Measurements from ENCODE around the gene EEPD1. TPM values are rescaled to one million over a fixed set of nuclear protein-coding genes. Genes with fewer than 3 reads are reported as not detected.

Gene EEPD1
- total RNA-seq, 1 donor from 2014 or later: 9.8 TPM

GRCh38 chr7:36191292-36191920 lies 38.4 kb downstream of the EEPD1 start:
- H3K4me1 ChIP-seq: peaks cover 34% of the 10 kb centered on the region
- DNase-seq (ENCODE audit: extremely low spot score in 2 of 2): no peak
- no peaks in the 10 kb centered on the region for H3K27me3 ChIP-seq
- no peaks in the 10 kb centered on the region for H3K9me3 ChIP-seq
- peak overlapping the region in 1 of 2 donors; percentile 20 for H3K4me3 ChIP-seq
- TF ChIP-seq POLR2AphosphoS5 (IDR thresholded peaks at IDR 0.05; ENCODE audit: insufficient read depth in 1 of 2, low read depth in 1 of 2) (no peak), POLR2A (IDR thresholded peaks at IDR 0.05) (no peak)
- TF ChIP-seq, protein P1, sequence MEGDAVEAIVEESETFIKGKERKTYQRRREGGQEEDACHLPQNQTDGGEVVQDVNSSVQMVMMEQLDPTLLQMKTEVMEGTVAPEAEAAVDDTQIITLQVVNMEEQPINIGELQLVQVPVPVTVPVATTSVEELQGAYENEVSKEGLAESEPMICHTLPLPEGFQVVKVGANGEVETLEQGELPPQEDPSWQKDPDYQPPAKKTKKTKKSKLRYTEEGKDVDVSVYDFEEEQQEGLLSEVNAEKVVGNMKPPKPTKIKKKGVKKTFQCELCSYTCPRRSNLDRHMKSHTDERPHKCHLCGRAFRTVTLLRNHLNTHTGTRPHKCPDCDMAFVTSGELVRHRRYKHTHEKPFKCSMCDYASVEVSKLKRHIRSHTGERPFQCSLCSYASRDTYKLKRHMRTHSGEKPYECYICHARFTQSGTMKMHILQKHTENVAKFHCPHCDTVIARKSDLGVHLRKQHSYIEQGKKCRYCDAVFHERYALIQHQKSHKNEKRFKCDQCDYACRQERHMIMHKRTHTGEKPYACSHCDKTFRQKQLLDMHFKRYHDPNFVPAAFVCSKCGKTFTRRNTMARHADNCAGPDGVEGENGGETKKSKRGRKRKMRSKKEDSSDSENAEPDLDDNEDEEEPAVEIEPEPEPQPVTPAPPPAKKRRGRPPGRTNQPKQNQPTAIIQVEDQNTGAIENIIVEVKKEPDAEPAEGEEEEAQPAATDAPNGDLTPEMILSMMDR (IDR thresholded peaks at IDR 0.05): no peak
- H3K36me3 ChIP-seq: no peaks in the 10 kb centered on the region
- peak overlapping the region; percentile 74 for H3K27ac ChIP-seq
- intact Hi-C loops (cut with DNase I): no loop called here

DNA sequence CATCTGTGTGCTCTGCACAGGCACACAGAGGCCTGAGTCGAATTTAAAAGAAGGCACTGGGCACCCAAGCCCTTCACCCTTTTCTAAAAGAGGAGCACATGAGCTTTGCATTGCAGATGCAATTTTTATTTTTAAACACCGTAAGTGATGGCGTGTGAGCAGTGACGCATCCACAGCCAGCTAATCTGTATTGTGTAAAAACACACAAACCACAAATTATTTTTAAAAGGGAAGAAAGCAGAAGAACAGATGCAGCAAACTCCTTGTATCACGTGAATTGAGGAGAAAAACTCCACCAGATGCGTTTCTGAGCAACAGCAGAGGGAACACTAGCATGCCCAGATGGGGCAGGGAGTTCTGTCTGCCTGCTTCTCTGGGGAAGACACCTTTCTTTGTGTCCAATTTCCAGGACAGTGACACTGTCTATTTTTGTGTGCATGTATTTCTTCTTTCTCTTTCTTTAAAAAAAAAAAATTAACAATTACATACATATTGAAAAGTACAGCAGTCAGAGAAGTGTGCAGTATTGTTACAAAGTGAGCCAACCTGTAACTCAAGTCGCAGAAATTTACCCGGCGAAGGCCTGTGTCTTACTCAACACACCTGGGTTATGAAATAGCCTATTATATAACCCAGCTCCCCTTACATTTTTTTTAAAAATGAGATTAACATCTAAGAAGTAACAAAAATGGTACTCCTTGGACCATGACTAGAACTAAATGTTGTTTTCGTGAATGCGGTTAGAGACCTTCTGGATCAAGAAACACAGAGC lies 39.2 kb downstream of the EEPD1 start:
- peak overlapping the region in 1 of 2 donors; percentile 20 for H3K4me3 ChIP-seq
- peak overlapping the region; percentile 74 for H3K27ac ChIP-seq

GRCh38 chr7:36192877-36193276 lies 39.8 kb downstream of the EEPD1 start:
- peaks cover 31% of the 10 kb centered on the region for H3K4me1 ChIP-seq
- no peaks in the 10 kb centered on the region for H3K36me3 ChIP-seq
- no peaks in the 10 kb centered on the region for H3K27me3 ChIP-seq
- intact Hi-C loops (cut with DNase I): no loop called here
- H3K9me3 ChIP-seq: no peaks in the 10 kb centered on the region
- peak overlapping the region; percentile 74 for H3K27ac ChIP-seq
- TF ChIP-seq, protein P1 (IDR thresholded peaks at IDR 0.05): no peak
- no peak for TF ChIP-seq POLR2AphosphoS5 (IDR thresholded peaks at IDR 0.05; ENCODE audit: insufficient read depth in 1 of 2, low read depth in 1 of 2)
- no peak for TF ChIP-seq POLR2A (IDR thresholded peaks at IDR 0.05)
- no peak for DNase-seq (ENCODE audit: extremely low spot score in 2 of 2)
- no peak overlapping the region for H3K4me3 ChIP-seq

More for the DNA sequence above, 39.2 kb downstream of the EEPD1 start:
- TF ChIP-seq POLR2A (IDR thresholded peaks at IDR 0.05): no peak
- TF ChIP-seq, protein P1 (IDR thresholded peaks at IDR 0.05): no peak
- TF ChIP-seq POLR2AphosphoS5 (IDR thresholded peaks at IDR 0.05; ENCODE audit: insufficient read depth in 1 of 2, low read depth in 1 of 2): no peak
- no peaks in the 10 kb centered on the region for H3K27me3 ChIP-seq
- H3K4me1 ChIP-seq: peaks cover 31% of the 10 kb centered on the region
- H3K9me3 ChIP-seq: no peaks in the 10 kb centered on the region
- DNase-seq (ENCODE audit: extremely low spot score in 2 of 2): no peak
- intact Hi-C loops (cut with DNase I): no loop called here
- no peaks in the 10 kb centered on the region for H3K36me3 ChIP-seq

DNA sequence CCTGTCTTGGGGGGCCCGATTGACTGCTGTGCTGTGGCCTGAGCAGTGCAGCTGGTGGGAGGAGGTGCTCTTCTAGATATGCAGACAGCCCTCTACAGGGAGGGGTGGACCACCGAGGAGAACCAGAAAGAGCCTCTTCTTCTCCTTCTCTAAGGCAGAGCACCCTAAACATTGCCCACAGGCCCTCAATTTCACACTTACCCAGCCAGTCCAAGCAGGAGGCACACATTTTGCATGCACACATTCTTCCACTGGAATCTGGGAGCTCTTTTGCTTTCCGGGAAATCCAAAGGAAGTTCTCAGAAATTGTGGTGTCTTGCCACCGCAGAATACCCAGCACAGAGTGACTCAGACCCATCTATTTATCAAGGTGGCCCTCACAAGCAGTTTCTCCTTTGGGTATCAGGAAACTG lies 45.8 kb downstream of the EEPD1 start:
- intact Hi-C loops (cut with DNase I): no loop called here
- Histone ChIP-seq H3K4me3 (no peak overlapping the region), H3K36me3 (no peaks in the 10 kb centered on the region), H3K4me1 (peaks cover 14% of the 10 kb centered on the region), H3K27me3 (no peaks in the 10 kb centered on the region), H3K27ac (no peak overlapping the region), H3K9me3 (no peaks in the 10 kb centered on the region)
- no peak for TF ChIP-seq POLR2A (IDR thresholded peaks at IDR 0.05)
- TF ChIP-seq, protein P1 (IDR thresholded peaks at IDR 0.05): no peak
- TF ChIP-seq POLR2AphosphoS5 (IDR thresholded peaks at IDR 0.05; ENCODE audit: insufficient read depth in 1 of 2, low read depth in 1 of 2): no peak
- no peak for DNase-seq (ENCODE audit: extremely low spot score in 2 of 2)

- TF ChIP-seq, protein P1 (IDR thresholded peaks at IDR 0.05): no peak
- TF ChIP-seq POLR2A (IDR thresholded peaks at IDR 0.05): no peak
- no peak for TF ChIP-seq POLR2AphosphoS5 (IDR thresholded peaks at IDR 0.05; ENCODE audit: insufficient read depth in 1 of 2, low read depth in 1 of 2)
- Histone ChIP-seq H3K27ac (no peak overlapping the region), H3K27me3 (no peaks in the 10 kb centered on the region), H3K4me3 (no peak overlapping the region), H3K4me1 (peaks cover 14% of the 10 kb centered on the region), H3K36me3 (no peaks in the 10 kb centered on the region), H3K9me3 (no peaks in the 10 kb centered on the region)
- DNase-seq (ENCODE audit: extremely low spot score in 2 of 2): no peak
- intact Hi-C loops (cut with DNase I): no loop called here
Observed at GRCh38 chr7:36199329-36199728, 46.3 kb downstream of the EEPD1 start.
